HG02885 (cell line): ENCODE results near the gene CYP21A2.
"Not testable (repeated sequence)": the region's sequence is repeated elsewhere in the genome, so short reads cannot be mapped to it uniquely, and the experiment has no call there.

ENCODE experiments used
- ATAC-seq: cut with Tn5 transposase; IDR thresholded peaks from one replicate; pipeline ENCODE4 v1.9.1; 2021; ENCODE audit warnings: mild to moderate bottlenecking; ENCODE audit not compliant: unreplicated experiment, poor library complexity

Gene CYP21A2

GRCh38 chr6:32049736-32050135 is 11.5 kb downstream of the CYP21A2 start:
- ATAC-seq: not testable (repeated sequence)

- no peak for ATAC-seq
These were observed 12.3 kb downstream of the CYP21A2 start for GRCh38 chr6:32050562-32050961.

GRCh38 chr6:32052626-32053025 is 14.4 kb downstream of the CYP21A2 start:
- ATAC-seq: not testable (repeated sequence)

- ATAC-seq: not testable (repeated sequence)
These were observed 15.1 kb downstream of the CYP21A2 start for GRCh38 chr6:32053314-32053713.

- not testable (repeated sequence) for ATAC-seq
These were observed 17.5 kb downstream of the CYP21A2 start for GRCh38 chr6:32055756-32056155.

- ATAC-seq: no peak
These were observed 18.0 kb downstream of the CYP21A2 start for GRCh38 chr6:32056254-32056653.

GRCh38 chr6:32057966-32058365 is 19.8 kb downstream of the CYP21A2 start:
- ATAC-seq: no peak

GRCh38 chr6:32058511-32058963 is 20.3 kb downstream of the CYP21A2 start:
- ATAC-seq: no peak

GRCh38 chr6:32060966-32061655 is 22.9 kb downstream of the CYP21A2 start:
- ATAC-seq: no peak

- no peak for ATAC-seq
These were observed 26.5 kb downstream of the CYP21A2 start for GRCh38 chr6:32064706-32065105.

GRCh38 chr6:32067521-32067920 is 29.3 kb downstream of the CYP21A2 start:
- not testable (repeated sequence) for ATAC-seq

GRCh38 chr6:32068315-32068714 is 30.1 kb downstream of the CYP21A2 start:
- not testable (repeated sequence) for ATAC-seq

- no peak for ATAC-seq
These were observed 30.7 kb downstream of the CYP21A2 start for GRCh38 chr6:32068867-32069266.

GRCh38 chr6:32069460-32069859 is 31.2 kb downstream of the CYP21A2 start:
- ATAC-seq: no peak

- ATAC-seq: no peak
These were observed 31.8 kb downstream of the CYP21A2 start for GRCh38 chr6:32069878-32070515.

GRCh38 chr6:32070814-32071543 is 32.8 kb downstream of the CYP21A2 start:
- ATAC-seq: no peak

GRCh38 chr6:32073101-32073500 is 34.9 kb downstream of the CYP21A2 start:
- ATAC-seq: no peak

GRCh38 chr6:32073613-32074012 is 35.4 kb downstream of the CYP21A2 start:
- ATAC-seq: no peak

GRCh38 chr6:32074996-32075532 is 36.8 kb downstream of the CYP21A2 start:
- ATAC-seq: no peak

- no peak for ATAC-seq
These were observed 37.6 kb downstream of the CYP21A2 start for GRCh38 chr6:32075781-32076180.

- no peak for ATAC-seq
These were observed 38.1 kb downstream of the CYP21A2 start for GRCh38 chr6:32076321-32076809.
